Fibroblast of skin of right biceps (primary cell): ENCODE results near the gene EFHD1.
A peak's percentile ranks its signal among the peaks of the same experiment; 100 is the strongest.
"Not testable (repeated sequence)": the region's sequence is repeated elsewhere in the genome, so short reads cannot be mapped to it uniquely, and the experiment has no call there.

ENCODE experiments used
- DNase-seq: peaks from one replicate; pipeline ENCODE4 v3.0.0-alpha.2; 2013

EFHD1 gene

DNA sequence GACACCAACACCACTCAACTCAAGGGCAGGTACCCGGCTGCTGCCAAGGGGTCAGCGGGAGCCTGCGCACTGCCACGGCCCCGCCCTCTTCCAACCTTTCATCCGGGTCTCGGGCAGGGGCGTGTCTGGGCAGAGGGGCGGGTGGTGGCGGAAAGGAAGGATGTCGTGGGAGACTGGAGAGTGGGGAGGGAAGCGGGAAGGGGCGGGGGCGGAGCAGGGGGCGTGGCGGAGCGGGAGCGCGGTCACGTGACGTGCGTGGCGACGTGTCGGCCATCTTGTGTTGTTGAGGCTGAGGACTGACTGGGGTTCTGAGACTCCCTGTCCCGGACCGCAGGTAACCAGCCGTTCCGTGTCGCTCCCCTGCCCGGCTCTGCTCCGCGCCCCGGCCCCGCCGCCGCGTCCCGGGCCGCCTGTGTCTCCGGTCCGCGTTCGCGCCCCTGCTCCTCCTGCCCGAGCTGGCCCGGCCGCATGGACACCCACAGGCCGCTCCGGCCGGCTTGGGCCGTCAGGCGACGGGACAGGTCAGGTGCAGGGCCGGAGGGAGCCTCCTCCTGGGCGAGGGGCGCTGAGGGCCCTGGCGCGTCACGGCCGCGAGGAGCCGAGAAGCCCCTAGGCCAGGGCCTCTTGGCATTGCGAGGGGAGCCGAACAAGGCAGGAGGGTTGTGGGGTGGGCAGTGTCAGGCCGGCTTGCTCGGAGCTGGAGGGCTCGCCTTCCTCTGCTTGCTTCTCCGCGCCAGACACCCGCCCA lies 63.8 kb downstream of the EFHD1 start, which contains the start of gene GIGYF2:
TSS of gene GIGYF2 (plus strand) at position 273 of the 748 bp plus-strand sequence. CDS start 37,867 bp downstream, outside the sequence.
- peak; percentile 95 for DNase-seq

GRCh38 chr2:232697807-232698110 lies 64.4 kb downstream of the EFHD1 start:
- DNase-seq: peak; percentile 8

DNA sequence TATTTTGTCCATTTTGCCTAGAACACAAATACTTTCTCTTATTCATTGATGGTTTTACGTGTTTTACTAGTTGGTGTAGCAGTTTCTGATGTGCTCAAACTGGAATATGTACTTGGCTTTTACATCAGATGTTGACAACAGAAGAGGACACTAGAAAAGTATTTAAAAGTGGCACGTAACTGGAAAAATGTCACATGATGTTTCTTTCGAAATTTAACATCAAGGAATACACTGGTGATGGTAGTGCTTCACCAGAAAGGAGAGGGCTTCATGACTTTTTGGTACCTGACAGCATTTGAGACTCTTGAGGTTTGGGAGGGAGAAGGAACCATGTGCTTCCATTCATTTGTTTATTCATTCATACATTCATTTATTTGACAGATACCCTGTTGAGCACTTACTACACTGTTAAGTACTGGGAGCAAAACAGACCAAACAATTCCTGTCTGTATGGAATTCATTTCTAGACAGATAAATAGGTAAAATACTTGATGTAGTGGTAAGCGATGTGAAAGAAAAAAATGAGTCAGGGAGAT lies 65.2 kb downstream of the EFHD1 start:
- no peak for DNase-seq

DNA sequence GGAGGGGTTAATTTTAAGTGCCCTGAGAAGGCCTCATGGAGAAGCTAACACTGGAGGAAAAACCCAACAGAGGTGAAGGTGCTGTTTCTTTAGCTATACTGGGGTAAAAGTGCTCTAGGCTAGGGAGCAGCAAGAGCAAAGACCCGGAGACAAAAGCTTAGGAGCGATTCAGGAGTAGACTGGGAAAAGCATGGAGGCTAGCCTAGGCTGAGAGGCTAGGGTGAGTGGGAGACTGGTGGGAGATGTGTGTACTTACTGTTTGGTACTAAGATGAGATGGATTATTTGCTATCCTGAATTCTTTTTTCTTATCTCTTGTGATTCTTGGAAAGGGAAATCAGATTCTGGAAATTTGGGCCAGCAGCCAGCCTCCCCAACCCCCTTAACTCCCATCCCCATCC lies 65.7 kb downstream of the EFHD1 start:
- no peak for DNase-seq

DNA sequence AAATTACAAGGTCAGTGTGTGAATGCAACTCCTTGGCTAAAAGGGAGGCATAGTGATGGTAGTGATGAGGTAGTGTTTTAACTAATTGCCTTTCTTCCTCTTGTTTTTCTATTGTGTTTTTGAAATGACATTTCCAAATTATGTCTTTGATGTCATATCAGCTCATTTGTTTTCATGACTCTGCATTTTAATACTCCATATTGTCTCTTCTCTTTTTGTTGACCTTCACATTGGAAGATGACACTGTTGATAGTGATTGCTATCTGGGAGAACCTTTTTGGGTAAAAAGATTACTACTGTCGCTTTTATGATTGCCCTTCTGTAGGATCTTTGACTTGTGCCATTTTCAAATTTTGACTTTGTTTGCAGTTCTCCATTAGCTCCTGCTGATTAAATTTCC lies 66.8 kb downstream of the EFHD1 start:
- no peak for DNase-seq

- no peak for DNase-seq
Observed at GRCh38 chr2:232707076-232707475, 73.7 kb downstream of the EFHD1 start.

DNA sequence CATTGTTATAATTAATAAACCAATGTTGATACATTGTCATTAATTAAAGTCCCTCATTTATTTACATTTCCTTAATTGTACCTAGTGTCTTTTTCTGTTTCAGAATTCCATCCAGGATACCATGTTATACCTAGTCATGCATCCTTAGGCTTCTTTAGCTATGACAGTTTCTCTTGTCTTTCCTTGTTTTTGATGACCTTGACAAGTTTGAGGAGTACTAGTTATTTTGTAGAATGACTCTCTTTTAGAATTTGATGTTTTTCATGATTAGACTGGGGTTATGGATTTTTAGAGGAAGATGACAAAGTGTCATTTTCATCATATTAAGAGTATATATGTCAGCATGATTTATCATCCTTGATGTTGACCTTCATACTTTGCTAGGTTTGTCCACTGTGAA lies 80.1 kb downstream of the EFHD1 start:
- DNase-seq: no peak

- DNase-seq: peak; percentile 11
Observed at GRCh38 chr2:232714969-232715368, 81.6 kb downstream of the EFHD1 start.

DNA sequence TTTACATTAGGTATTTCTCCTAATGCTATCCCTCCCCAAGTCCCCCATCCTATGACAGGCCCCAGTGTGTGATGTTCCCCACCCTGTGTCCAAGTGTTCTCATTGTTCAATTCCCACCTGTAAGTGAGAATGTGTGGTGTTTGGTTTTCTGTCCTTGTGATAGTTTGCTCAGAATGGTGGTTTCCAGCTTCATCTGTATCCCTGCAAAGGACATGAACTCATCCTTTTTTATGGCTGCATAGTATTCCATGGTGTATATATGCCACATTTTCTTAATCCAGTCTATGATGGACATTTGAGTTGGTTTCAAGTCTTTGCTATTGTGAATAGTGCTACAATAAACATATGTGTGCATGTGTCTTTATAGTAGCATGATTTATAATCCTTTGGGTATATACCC lies 86.7 kb downstream of the EFHD1 start:
- not testable (repeated sequence) for DNase-seq

DNA sequence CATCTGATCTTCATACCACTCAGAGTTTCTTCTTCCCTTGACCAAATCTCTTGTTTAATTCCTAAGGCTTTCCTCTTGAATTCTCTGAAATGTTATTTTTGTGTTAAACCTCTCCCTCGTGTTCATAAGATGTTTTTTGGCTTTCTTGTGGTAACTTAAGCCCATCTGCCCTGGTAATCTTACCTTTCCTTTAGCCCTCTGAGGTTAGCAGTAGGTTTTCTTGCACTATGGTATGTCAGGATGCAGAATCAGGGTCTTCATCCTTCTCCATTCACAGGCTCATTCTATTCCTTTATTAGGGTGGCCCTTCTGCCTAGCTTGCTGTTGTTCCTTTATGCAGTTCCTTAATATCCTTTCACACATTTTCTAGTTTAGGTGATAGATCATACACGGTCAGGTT lies 87.9 kb downstream of the EFHD1 start:
- no peak for DNase-seq

- DNase-seq: no peak
Observed at GRCh38 chr2:232721882-232722281, 88.5 kb downstream of the EFHD1 start.

DNA sequence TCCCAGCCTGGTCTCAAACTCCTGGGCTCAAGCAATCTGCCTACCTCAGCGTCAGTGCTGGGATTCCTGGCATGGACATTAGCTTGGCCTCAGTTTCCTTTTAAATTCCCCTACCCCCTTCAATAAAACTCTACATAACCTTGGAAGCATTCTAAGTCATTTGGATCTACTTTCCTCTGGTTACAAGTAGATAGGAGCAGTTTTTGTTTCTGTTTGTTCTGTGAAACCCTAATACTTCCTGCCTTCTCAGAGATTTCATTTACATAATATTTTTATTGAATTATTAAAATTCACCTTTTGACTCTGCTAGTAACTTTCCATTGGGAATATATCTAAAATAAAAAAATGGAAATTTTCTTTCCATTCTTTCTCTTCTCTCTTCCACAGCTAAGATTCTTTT lies 89.6 kb downstream of the EFHD1 start:
- DNase-seq: no peak

DNA sequence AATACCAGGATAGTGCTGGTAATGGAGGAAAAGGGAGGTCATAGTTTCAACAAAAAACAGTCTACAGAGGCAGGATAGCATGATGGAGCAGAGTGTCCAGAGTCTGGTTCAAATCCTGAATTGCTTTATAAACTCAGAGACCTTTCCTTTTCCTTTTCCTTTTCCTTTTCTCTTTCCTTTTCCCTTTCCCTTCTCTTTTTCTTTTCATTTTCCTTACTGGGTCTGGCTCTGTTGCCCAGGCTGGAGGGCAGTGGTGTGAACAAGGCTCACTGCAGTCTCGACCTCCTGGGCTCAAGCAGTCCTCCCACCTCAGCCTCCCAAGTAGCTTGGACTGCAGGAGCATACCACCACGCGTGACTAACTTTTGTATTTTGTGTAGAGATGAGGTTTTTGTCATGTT lies 95.4 kb downstream of the EFHD1 start:
- no peak for DNase-seq

DNA sequence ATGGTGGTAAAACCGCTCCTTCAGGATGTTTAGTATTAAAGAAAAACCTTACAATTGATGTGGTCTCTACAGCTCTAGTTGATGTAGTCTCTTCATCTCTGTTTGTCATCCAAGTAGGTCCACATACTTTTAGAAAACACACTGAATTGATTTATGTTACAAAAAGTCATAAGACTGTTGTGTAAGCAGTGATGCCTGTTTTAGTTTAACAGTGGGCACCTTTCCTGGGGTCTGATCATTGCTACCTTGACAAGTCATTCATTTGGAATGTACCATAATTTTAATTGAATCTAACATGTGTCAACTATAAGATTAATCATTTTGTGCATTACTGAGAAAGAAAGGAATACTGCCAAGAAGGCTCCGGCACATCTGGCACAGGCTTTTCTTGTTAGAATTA lies 98.1 kb downstream of the EFHD1 start:
- peak; percentile 30 for DNase-seq
